ENCODE data around the gene ZER1.
A peak's percentile ranks its signal among the peaks of the same experiment; 100 is the strongest.

ZER1 gene

GRCh38 chr9:128733256-128733655 is 38.5 kb downstream of the ZER1 start:
- DNase-seq (ENCODE audit: low spot score) = peak; percentile 73

- DNase-seq (ENCODE audit: low spot score) = no peak
Observed at GRCh38 chr9:128732576-128732975, 39.2 kb downstream of the ZER1 start.

- DNase-seq (ENCODE audit: low spot score) = no peak
Observed at GRCh38 chr9:128731691-128732090, 40.0 kb downstream of the ZER1 start.

DNA sequence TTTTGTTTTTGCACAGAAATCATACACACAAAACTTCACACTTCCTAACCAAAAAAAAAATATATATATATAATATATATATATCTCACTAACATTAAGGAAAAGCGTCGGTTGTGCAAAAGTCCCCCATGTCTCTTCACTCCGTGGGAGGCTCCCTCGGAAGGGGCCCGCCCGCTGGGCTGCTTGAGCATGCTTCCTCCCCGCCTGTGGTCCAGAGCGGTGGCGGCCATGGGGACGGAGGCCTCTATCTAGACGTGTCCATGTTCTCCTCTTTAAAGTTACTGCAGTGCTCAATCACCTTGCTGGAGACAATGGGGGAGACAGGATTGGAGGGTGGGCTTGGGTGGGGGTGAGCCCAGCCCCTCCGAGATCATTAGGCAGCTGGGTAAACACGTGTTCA is 40.6 kb downstream of the ZER1 start:
- no peak for DNase-seq (ENCODE audit: low spot score)

- DNase-seq (ENCODE audit: low spot score) = no peak
Observed at GRCh38 chr9:128729766-128730517, 41.8 kb downstream of the ZER1 start.

GRCh38 chr9:128729302-128729701 is 42.4 kb downstream of the ZER1 start:
- no peak for DNase-seq (ENCODE audit: low spot score)

DNA sequence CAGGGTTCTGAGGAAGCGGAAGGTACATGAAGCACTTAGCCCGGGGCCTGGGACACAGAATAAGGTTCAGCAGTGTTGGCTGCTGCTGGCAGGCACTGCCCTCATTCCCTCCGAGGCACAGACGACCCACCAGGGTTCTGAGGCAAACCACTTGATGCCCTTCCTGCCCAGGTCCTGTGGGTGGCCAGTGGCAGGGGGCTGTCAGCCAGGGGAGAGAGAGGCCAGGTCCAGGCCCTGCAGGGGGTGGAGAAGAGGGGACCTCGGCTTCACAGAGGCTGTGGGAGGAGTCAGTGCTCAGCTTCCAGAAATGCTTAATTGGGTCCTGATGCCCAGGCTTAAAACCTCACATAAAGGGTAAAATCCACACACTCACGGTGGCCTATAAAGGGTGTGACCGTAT is 43.4 kb downstream of the ZER1 start:
- no peak for DNase-seq (ENCODE audit: low spot score)

GRCh38 chr9:128727640-128728248 is 44.0 kb downstream of the ZER1 start:
- no peak for DNase-seq (ENCODE audit: low spot score)

DNA sequence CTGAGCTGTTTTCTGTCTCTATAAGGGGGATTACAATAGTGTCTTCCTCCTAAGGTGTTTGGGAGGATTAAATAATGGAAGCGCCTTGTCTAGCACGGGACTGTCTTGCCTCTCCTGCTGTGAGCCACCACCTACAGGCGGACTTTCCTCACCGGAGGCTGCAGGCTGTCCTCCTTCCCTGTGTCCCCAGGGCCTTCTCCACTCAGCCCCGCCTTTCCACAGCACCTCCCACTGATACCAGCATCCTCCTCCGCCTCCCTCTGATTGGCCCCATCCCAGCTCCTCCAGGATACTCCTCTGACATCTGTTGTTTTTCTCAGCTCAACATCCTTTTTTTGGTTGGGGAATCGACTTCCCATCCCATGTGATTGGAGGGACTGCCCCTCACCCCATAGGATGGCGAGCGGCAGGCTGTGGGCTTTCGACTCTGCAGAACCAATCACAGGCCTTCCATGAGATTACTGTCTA is 46.9 kb downstream of the ZER1 start:
- DNase-seq (ENCODE audit: low spot score) = peak; percentile 79

- DNase-seq (ENCODE audit: low spot score) = peak; percentile 100
Observed at GRCh38 chr9:128723866-128724743, 47.6 kb downstream of the ZER1 start, which contains the start of gene ZDHHC12. Gene ZDHHC12, minus strand, starts transcription at chr9:128724127. Its CDS starts 34 bp downstream, at chr9:128724093.

DNA sequence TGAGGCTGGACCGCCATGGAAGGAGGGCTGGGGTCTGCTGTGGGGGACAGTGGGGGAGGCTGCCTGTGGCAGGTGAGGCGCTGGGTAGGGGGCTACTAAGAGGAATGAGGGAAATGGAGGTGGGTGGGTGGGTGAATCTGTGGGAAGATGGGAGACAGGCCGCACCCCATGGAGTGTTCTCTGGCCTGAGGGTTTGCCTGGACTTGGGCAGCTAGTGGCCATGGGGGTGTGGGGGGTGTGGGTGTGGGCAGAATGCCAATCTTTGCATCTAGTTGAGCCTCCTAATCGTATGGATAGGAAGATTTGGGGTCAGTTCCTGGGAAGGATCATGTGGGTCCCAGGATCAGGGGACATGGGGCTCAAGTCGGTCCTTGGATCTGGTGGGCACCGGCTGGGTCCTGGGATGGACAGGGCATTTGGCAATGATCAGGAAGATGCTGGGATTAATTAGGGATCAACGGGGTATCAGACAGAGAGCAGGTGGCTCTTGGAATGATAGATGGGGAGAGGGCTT is 48.3 kb downstream of the ZER1 start:
- DNase-seq (ENCODE audit: low spot score) = no peak

DNA sequence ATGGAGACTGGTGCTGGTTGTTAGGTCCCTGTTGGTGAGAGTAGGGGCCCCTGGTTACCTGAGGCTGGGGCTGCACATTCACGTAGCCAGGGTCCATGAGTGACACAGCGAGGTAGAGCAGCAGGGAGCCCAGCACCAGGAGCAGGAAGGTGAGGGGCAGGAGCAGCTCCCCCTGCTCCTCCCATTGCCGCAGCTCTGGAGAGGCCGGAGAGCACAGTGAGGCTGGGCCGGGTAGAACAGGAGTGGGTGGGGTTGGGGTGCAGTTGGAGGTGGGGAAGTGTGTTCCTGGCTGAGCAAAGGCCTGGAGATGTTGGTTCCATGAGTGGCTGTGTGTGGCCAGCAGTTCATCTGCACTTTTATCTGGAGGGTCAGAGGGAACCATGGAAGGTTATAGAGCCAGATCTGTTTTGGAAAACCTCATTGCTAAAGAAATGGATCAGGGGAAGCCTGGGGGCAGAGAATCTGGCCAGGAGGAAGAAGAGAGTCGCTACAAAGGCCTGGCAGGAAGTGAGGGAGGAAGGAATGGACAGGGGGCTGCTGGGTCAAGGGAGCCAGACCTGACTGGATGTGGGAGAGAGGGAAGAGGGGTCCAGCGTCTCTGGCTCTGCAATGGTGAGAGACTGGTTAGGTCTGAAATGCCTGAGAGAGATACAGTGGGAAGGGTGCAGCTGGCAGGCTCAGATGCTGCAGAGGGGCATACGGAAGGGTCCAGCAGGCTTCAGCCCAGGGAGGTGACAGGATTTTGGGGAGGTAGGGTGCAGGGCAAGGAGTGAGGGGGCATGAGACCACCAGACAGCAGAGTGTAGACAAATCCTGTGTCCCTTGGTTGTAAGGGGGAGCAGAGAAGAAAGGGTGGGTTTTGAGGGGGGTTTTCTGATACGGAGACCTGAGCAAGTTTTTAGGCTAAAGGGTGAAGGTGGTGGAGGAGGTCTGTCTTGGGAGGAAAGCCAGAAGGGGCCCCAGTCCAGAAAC is 49.1 kb downstream of the ZER1 start:
- DNase-seq (ENCODE audit: low spot score) = no peak

GRCh38 chr9:128721487-128722010 is 50.2 kb downstream of the ZER1 start:
- DNase-seq (ENCODE audit: low spot score) = no peak

DNA sequence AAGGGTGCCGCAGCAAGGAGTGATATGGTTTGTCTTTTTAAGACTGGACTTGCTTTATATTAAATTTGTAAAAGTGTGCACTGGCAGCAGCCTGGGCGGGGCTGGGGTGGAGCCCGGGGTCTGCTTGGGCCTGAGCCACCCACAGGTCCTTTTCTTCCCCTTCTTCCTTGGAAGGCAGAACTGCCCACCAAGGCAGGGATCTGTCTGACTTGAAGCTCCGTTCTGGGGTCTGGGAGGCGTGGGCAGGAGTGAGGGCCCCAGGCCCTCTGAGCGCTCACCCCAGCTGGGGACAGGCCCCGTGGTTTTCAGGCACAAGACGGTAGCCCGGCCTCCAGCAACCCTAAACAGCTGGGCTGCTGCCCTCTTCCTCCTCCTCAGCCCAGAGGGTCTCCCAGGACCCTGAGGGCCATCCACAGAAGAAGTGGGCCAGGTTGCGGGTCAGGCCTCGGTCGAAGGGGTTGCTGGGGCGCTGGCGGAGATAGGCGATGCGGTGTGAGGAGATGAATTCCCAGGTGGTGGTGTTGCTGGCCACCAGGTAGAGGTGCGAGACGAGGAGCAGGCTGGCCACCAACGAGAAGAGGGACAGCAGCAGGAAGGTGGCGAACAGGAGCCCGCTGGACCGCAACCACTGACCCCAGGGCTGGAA is 50.8 kb downstream of the ZER1 start:
- DNase-seq (ENCODE audit: low spot score) = no peak

- no peak for DNase-seq (ENCODE audit: low spot score)
Observed at GRCh38 chr9:128719919-128720605, 51.7 kb downstream of the ZER1 start.

DNA sequence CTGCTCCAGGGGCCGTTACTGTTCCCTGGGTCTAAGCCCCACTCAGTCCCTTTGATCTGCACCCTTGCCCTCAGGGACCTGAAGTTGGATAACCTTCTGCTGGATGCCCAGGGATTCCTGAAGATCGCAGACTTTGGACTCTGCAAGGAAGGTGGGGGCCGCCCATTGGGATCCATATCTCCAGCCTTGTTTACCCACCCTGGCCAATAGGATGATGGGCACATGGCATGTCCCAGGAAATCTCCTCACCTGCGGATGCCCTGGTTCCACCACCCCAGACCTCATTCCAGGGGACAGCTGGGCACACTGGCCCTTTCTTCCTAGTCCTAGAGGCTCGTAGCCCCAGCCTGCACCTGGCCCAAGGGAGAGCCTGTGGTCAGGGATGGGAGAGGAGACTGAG is 53.3 kb downstream of the ZER1 start:
- no peak for DNase-seq (ENCODE audit: low spot score)

GRCh38 chr9:128718047-128718446 is 53.7 kb downstream of the ZER1 start:
- no peak for DNase-seq (ENCODE audit: low spot score)

DNA sequence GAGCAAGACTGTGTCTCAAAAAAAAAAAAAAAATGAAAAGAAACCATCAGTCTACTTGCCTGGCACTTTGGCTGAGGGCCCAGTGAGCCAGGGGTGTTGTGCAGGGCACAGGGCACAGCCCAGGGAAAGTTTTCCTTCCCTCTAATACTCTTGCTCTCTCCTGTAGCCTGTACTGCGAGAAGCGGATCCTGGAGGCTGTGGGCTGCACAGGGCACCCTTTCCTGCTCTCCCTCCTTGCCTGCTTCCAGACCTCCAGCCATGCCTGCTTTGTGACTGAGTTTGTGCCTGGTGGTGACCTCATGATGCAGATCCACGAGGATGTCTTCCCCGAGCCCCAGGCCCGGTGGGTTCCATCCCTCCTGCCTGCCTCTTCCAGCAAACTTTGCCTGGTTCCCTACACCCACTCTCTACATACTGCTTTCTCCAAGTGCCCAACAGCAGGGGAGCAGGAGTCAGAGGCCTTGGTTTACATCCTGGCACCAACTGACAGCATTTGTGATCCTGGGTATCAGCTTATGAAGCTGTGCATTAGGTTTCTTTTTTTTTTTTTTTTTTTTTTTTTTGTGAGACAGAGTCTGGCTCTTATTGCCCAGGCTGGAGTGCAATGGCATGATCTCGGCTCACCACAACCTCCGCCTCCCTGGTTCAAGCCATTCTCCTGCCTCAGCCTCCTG is 55.0 kb downstream of the ZER1 start:
- no peak for DNase-seq (ENCODE audit: low spot score)

DNA sequence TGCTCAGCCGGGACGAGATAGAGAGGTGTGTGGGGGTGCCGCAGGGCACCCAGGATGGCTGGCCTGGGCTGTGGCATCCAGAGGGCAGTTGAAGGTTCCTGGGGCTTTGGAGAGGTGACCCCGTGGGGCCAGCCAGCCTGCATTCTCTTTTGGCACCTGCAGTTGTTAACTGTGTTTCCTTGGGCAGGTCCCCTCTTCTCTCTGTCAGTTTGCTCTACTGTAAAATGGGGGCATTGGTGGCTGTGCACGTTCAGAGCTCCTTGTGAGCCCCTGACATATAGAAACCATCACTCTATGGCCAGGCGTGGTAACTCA is 56.3 kb downstream of the ZER1 start:
- no peak for DNase-seq (ENCODE audit: low spot score)
